Liver (tissue), 9 donors: ENCODE data around the gene UCK2. TPM values are rescaled to one million over a fixed set of nuclear protein-coding genes. Genes with fewer than 3 reads are reported as not detected.

Experiments used
- DNase-seq: peaks from one replicate; pipeline ENCODE4 v3.0.0-alpha.2; 2017; ENCODE audit warnings: low spot score
- H3K27ac ChIP-seq, 2 donors: one replicate each; pipeline ENCODE4 v1.7.0; 2013; ENCODE audit warnings: inconsistent platforms in 2 of 2, low read length in 2 of 2, control low read depth in 1 of 2, low read depth in 1 of 2, mild to moderate bottlenecking in 1 of 2
- H3K27me3 ChIP-seq, 4 donors: one replicate each; pipeline versions ENCODE4 v1.6.1 to v1.7.0; 2013; ENCODE audit warnings: low read length in 3 of 4, inconsistent platforms in 1 of 4, mild to moderate bottlenecking in 1 of 4, moderate library complexity in 1 of 4; ENCODE audit not compliant: control insufficient read depth in 4 of 4, insufficient read depth in 4 of 4
- H3K36me3 ChIP-seq, 4 donors: one replicate each; pipeline versions ENCODE4 v1.6.1 to v1.7.0; 2013; ENCODE audit warnings: low read length in 3 of 4, mild to moderate bottlenecking in 3 of 4, low read depth in 1 of 4, moderate library complexity in 1 of 4; ENCODE audit not compliant: control insufficient read depth in 4 of 4, insufficient read depth in 3 of 4
- H3K4me1 ChIP-seq, 4 donors: one replicate each; pipeline versions ENCODE4 v1.6.1 to v1.7.0; 2013; ENCODE audit warnings: low read length in 3 of 4, mild to moderate bottlenecking in 3 of 4, moderate library complexity in 1 of 4; ENCODE audit not compliant: control insufficient read depth in 4 of 4, insufficient read depth in 4 of 4
- H3K4me3 ChIP-seq, 3 donors: one replicate each; pipeline versions ENCODE4 v1.6.1 to v1.7.0; 2013; ENCODE audit warnings: low read length in 3 of 3, control low read depth in 1 of 3, low read depth in 1 of 3, mild to moderate bottlenecking in 1 of 3
- H3K9ac ChIP-seq, 2 donors: one replicate each; pipeline ENCODE4 v1.7.0; 2013; ENCODE audit warnings: low read length in 2 of 2, mild to moderate bottlenecking in 2 of 2, moderate library complexity in 2 of 2, control low read depth in 1 of 2, low read depth in 1 of 2
- H3K9me3 ChIP-seq, 4 donors: one replicate each; pipeline versions ENCODE4 v1.6.1 to v1.7.0; 2013; ENCODE audit warnings: low read length in 3 of 4; ENCODE audit not compliant: control insufficient read depth in 4 of 4
- ATF3 ChIP-seq: IDR thresholded peaks from 2 replicates; pipeline ENCODE4 v1.6.1; 2016; ENCODE audit warnings: antibody characterized with exemption
- CTCF ChIP-seq: fragments of 150-350 bp; IDR thresholded peaks from 2 replicates; pipeline ENCODE4 v1.5.1; 2017; ENCODE audit warnings: improper control_type of control experiment, low read depth, low read length; ENCODE audit not compliant: missing input control
- EGR1 ChIP-seq, 2 donors: IDR thresholded peaks; 2 replicates each; pipeline ENCODE4 v1.6.1; 2016 to 2018; ENCODE audit warnings: antibody characterized with exemption in 2 of 2, low read depth in 2 of 2
- FOXA1 ChIP-seq: IDR thresholded peaks from 2 replicates; pipeline ENCODE4 v1.6.1; 2016; ENCODE audit warnings: antibody characterized with exemption
- FOXA2 ChIP-seq: IDR thresholded peaks from 2 replicates; pipeline ENCODE4 v1.6.1; 2016; ENCODE audit warnings: antibody characterized with exemption
- GABPA ChIP-seq, 2 donors: IDR thresholded peaks in 1 of 2; conservative IDR thresholded peaks in 1 of 2; 2 replicates each; pipeline ENCODE4 v1.6.1; 2016; ENCODE audit warnings: antibody characterized with exemption in 2 of 2, mild to moderate bottlenecking in 1 of 2, moderate library complexity in 1 of 2
- HNF4A ChIP-seq, 2 donors: conservative IDR thresholded peaks; 2 replicates each; pipeline ENCODE4 v1.6.1; 2016; ENCODE audit warnings: antibody characterized with exemption in 2 of 2, mild to moderate bottlenecking in 2 of 2
- HNF4G ChIP-seq: IDR thresholded peaks from 2 replicates; pipeline ENCODE4 v1.6.1; 2016; ENCODE audit warnings: antibody characterized with exemption
- JUND ChIP-seq, 2 donors: IDR thresholded peaks; 2 replicates each; pipeline ENCODE4 v1.6.1; 2016; ENCODE audit warnings: antibody characterized with exemption in 2 of 2
- NR2F2 ChIP-seq: IDR thresholded peaks from 2 replicates; pipeline ENCODE4 v1.6.1; 2016; ENCODE audit warnings: antibody characterized with exemption
- RAD21 ChIP-seq, 2 donors: IDR thresholded peaks; 2 replicates each; pipeline ENCODE4 v1.6.1; 2016; ENCODE audit warnings: antibody characterized with exemption in 2 of 2, mild to moderate bottlenecking in 2 of 2
- RXRA ChIP-seq, 2 donors: IDR thresholded peaks; 2 replicates each; pipeline ENCODE4 v1.6.1; 2017 to 2018; ENCODE audit warnings: antibody characterized with exemption in 2 of 2, mild to moderate bottlenecking in 1 of 2
- SP1 ChIP-seq: IDR thresholded peaks from 2 replicates; pipeline ENCODE4 v1.6.1; 2018; ENCODE audit warnings: antibody characterized with exemption, mild to moderate bottlenecking
- TAF1 ChIP-seq: conservative IDR thresholded peaks from 2 replicates; pipeline ENCODE4 v1.6.1; 2016; ENCODE audit warnings: antibody characterized with exemption, mild to moderate bottlenecking
- YY1 ChIP-seq: IDR thresholded peaks from 2 replicates; pipeline ENCODE4 v1.6.1; 2016; ENCODE audit warnings: antibody characterized with exemption, mild to moderate bottlenecking
- ZBTB33 ChIP-seq: IDR thresholded peaks from 2 replicates; pipeline ENCODE4 v1.6.1; 2016; ENCODE audit warnings: antibody characterized with exemption
- WGBS: extraction: QIAGEN DNeasy Blood & Tissue Kit; methylation state at CpG from one replicate; pipeline ENCODE4 v1.1.7; 2013; 5-methylcytosine and 5-hydroxymethylcytosine counted together
- polyA plus RNA-seq, 2 donors: library from polyadenylated mRNA; stranded (reverse) in 1 of 2; unstranded in 1 of 2; fragments of 200-250 nt in 1 of 2; fragments of >200 nt in 1 of 2; fragmentation: Nextera tagmentation in 1 of 2; extraction: Ambion mirVana in 1 of 2; gene quantifications; one replicate each; pipeline versions ENCODE4 v1.2.1 to v1.2.3, GENCODE V29; 2013 to 2015
- total RNA-seq, 2 donors: library from RNA; depleted of rRNA; stranded (reverse); fragments of >200 nt; gene quantifications; one replicate each; pipeline ENCODE4 v1.2.3, GENCODE V29; 2014
- TF ChIP-seq, protein P1 (sequence below): IDR thresholded peaks from 2 replicates; pipeline ENCODE4 v1.6.1; 2016; ENCODE audit warnings: antibody characterized with exemption, mild to moderate bottlenecking
- donor health status: healthy.
- donor health status: healthy.
- donor health status: healthy.
- donor health status: healthy.
- donor health status: healthy.

Gene UCK2
- total and polyA plus RNA-seq, 4 donors, result 8.9 to 25.5 (median 17.3) TPM

GRCh38 chr1:165898837-165899236 is 71.4 kb downstream of the UCK2 start:
- no peak for DNase-seq
- H3K27ac ChIP-seq, result no peak overlapping the region
- H3K36me3 ChIP-seq, result peaks cover 1 to 5% (median 3%) of the 10 kb centered on the region in 4 donors
- no peaks in the 10 kb centered on the region for H3K9me3 ChIP-seq
- peaks cover 0 to 7% (median 3%) of the 10 kb centered on the region in 4 donors for H3K4me1 ChIP-seq
- no peak for TF ChIP-seq FOXA2
- TF ChIP-seq YY1, result no peak
- TF ChIP-seq RXRA (IDR thresholded peaks at IDR 0.05), result no peak
- TF ChIP-seq RAD21 (IDR thresholded peaks at IDR 0.05), result no peak
- TF ChIP-seq EGR1 (IDR thresholded peaks at IDR 0.05; ENCODE audit: low read depth in 2 of 2), result no peak
- no peak for TF ChIP-seq ZBTB33
- TF ChIP-seq, protein P1, sequence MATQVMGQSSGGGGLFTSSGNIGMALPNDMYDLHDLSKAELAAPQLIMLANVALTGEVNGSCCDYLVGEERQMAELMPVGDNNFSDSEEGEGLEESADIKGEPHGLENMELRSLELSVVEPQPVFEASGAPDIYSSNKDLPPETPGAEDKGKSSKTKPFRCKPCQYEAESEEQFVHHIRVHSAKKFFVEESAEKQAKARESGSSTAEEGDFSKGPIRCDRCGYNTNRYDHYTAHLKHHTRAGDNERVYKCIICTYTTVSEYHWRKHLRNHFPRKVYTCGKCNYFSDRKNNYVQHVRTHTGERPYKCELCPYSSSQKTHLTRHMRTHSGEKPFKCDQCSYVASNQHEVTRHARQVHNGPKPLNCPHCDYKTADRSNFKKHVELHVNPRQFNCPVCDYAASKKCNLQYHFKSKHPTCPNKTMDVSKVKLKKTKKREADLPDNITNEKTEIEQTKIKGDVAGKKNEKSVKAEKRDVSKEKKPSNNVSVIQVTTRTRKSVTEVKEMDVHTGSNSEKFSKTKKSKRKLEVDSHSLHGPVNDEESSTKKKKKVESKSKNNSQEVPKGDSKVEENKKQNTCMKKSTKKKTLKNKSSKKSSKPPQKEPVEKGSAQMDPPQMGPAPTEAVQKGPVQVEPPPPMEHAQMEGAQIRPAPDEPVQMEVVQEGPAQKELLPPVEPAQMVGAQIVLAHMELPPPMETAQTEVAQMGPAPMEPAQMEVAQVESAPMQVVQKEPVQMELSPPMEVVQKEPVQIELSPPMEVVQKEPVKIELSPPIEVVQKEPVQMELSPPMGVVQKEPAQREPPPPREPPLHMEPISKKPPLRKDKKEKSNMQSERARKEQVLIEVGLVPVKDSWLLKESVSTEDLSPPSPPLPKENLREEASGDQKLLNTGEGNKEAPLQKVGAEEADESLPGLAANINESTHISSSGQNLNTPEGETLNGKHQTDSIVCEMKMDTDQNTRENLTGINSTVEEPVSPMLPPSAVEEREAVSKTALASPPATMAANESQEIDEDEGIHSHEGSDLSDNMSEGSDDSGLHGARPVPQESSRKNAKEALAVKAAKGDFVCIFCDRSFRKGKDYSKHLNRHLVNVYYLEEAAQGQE, result no peak
- TF ChIP-seq FOXA1, result no peak
- TF ChIP-seq CTCF, result no peak
- TF ChIP-seq SP1, result no peak
- no peak for TF ChIP-seq HNF4G
- no peak for TF ChIP-seq JUND (IDR thresholded peaks at IDR 0.05)
- no peak for TF ChIP-seq TAF1
- no peak for TF ChIP-seq HNF4A (conservative IDR thresholded peaks at IDR 0.05)
- no peak for TF ChIP-seq ATF3
- no peak for TF ChIP-seq NR2F2
- H3K9ac ChIP-seq, result no peak overlapping the region
- no peak overlapping the region for H3K4me3 ChIP-seq
- WGBS, result 84% methylated on average over 3 of the region's 3 CpGs
- no peaks in the 10 kb centered on the region for H3K27me3 ChIP-seq

- H3K27ac ChIP-seq, result no peak overlapping the region
- no peaks in the 10 kb centered on the region for H3K9me3 ChIP-seq
- H3K9ac ChIP-seq, result no peak overlapping the region
- H3K27me3 ChIP-seq, result no peaks in the 10 kb centered on the region
- peaks cover 0 to 10% (median 4%) of the 10 kb centered on the region in 4 donors for H3K4me1 ChIP-seq
- H3K36me3 ChIP-seq, result peaks cover 1 to 5% (median 4%) of the 10 kb centered on the region in 4 donors
- no peak for DNase-seq
- WGBS, result 96% methylated on average over 4 of the region's 4 CpGs
- TF ChIP-seq RAD21 (IDR thresholded peaks at IDR 0.05) (no peak), FOXA1 (no peak), SP1 (no peak), NR2F2 (no peak), HNF4A (conservative IDR thresholded peaks at IDR 0.05) (no peak), ATF3 (no peak), TAF1 (no peak), RXRA (IDR thresholded peaks at IDR 0.05) (no peak), CTCF (no peak), HNF4G (no peak), GABPA (IDR thresholded peaks at IDR 0.05 in 1 of 2, conservative IDR thresholded peaks at IDR 0.05 in 1 of 2) (no peak)
- no peak overlapping the region for H3K4me3 ChIP-seq
Observed at GRCh38 chr1:165899461-165899941, 72.1 kb downstream of the UCK2 start.
